GM19395 (cell line): ENCODE results near the gene KLK3.
"Not testable (repeated sequence)": the region's sequence is repeated elsewhere in the genome, so short reads cannot be mapped to it uniquely, and the experiment has no call there.

ENCODE experiments used
- ATAC-seq: cut with Tn5 transposase; IDR thresholded peaks from one replicate; pipeline ENCODE4 v1.9.1; 2021; ENCODE audit warnings: mild to moderate bottlenecking, moderate library complexity; ENCODE audit not compliant: unreplicated experiment

The KLK3 gene

DNA sequence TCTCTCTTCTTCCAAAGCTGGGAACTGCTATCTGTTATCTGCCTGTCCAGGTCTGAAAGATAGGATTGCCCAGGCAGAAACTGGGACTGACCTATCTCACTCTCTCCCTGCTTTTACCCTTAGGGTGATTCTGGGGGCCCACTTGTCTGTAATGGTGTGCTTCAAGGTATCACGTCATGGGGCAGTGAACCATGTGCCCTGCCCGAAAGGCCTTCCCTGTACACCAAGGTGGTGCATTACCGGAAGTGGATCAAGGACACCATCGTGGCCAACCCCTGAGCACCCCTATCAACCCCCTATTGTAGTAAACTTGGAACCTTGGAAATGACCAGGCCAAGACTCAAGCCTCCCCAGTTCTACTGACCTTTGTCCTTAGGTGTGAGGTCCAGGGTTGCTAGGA is 5.1 kb downstream of the KLK3 start:
- no peak for ATAC-seq

DNA sequence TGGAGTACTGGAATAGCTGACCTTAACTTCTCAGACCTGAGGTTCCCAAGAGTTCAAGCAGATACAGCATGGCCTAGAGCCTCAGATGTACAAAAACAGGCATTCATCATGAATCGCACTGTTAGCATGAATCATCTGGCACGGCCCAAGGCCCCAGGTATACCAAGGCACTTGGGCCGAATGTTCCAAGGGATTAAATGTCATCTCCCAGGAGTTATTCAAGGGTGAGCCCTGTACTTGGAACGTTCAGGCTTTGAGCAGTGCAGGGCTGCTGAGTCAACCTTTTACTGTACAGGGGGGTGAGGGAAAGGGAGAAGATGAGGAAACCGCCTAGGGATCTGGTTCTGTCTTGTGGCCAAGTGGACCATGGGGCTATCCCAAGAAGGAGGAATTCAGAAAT is 6.3 kb downstream of the KLK3 start:
- no peak for ATAC-seq

- ATAC-seq, result no peak
Observed at GRCh38 chr19:50861496-50862286, 7.0 kb downstream of the KLK3 start.

DNA sequence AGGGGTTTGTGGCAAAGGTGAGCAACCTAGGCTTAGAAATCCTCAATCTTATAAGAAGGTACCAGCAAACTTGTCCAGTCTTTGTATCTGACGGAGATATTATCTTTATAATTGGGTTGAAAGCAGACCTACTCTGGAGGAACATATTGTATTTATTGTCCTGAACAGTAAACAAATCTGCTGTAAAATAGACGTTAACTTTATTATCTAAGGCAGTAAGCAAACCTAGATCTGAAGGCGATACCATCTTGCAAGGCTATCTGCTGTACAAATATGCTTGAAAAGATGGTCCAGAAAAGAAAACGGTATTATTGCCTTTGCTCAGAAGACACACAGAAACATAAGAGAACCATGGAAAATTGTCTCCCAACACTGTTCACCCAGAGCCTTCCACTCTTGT is 14.8 kb downstream of the KLK3 start:
- no peak for ATAC-seq

DNA sequence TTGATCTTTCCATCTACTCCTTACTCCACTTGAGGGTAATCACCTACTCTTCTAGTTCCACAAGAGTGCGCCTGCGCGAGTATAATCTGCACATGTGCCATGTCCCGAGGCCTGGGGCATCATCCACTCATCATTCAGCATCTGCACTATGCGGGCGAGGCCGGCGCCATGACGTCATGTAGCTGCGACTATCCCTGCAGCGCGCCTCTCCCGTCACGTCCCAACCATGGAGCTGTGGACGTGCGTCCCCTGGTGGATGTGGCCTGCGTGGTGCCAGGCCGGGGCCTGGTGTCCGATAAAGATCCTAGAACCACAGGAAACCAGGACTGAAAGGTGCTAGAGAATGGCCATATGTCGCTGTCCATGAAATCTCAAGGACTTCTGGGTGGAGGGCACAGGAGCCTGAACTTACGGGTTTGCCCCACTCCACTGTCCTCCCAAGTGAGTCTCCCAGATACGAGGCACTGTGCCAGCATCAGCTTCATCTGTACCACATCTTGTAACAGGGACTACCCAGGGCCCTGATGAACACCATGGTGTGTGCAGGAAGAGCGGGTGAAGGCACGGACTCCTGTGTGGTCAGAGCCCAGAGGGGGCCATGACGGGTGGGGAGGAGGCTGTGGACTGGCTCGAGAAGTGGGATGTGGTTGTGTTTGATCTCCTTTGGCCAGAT is 15.8 kb downstream of the KLK3 start:
- ATAC-seq, result no peak

DNA sequence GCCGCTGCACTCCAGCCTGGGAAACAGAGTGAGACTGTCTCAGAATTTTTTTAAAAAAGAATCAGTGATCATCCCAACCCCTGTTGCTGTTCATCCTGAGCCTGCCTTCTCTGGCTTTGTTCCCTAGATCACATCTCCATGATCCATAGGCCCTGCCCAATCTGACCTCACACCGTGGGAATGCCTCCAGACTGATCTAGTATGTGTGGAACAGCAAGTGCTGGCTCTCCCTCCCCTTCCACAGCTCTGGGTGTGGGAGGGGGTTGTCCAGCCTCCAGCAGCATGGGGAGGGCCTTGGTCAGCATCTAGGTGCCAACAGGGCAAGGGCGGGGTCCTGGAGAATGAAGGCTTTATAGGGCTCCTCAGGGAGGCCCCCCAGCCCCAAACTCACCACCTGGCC is 18.3 kb downstream of the KLK3 start, which contains the start of gene KLK2:
Gene KLK2, plus strand, starts transcription at position 384 of the 400 bp plus-strand sequence. CDS start 35 bp downstream, outside the sequence.
- no peak for ATAC-seq

GRCh38 chr19:50874211-50874610 is 19.5 kb downstream of the KLK3 start:
- no peak for ATAC-seq

DNA sequence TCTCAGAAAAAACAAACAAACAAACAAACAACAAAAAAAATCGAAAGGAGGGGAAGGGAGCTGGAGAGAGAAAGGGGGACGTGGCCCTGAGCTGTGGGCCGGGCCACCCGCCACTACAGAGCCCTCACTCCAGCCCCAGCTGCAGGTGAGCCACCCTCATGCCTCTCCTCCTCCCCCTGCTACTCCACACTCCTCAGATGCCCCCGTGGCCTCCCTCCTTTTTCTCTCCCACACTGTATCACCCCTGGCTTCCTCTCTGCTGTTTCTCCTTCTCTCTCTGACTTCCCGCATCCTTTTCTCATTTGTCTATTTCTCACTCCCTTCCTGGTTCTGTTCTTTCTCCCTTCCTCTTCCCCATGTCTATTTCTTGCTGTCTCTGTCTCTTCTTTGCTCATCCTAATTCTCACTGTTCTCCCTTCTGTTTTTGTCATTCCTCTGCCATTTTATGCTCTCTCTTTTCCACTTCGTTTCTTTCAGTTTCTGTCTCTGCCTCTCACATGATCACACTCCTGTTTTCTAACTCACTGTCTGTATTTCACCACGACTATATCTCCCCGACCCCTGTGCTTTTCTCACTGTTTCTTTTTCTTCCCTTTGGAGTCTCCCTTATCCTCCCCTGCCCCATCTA is 21.2 kb downstream of the KLK3 start:
- no peak for ATAC-seq

- ATAC-seq, result no peak
Observed at GRCh38 chr19:50876456-50876855, 21.7 kb downstream of the KLK3 start.

GRCh38 chr19:50877338-50877737 is 22.6 kb downstream of the KLK3 start:
- ATAC-seq, result no peak

- no peak for ATAC-seq
Observed at GRCh38 chr19:50878851-50879250, 24.1 kb downstream of the KLK3 start.

DNA sequence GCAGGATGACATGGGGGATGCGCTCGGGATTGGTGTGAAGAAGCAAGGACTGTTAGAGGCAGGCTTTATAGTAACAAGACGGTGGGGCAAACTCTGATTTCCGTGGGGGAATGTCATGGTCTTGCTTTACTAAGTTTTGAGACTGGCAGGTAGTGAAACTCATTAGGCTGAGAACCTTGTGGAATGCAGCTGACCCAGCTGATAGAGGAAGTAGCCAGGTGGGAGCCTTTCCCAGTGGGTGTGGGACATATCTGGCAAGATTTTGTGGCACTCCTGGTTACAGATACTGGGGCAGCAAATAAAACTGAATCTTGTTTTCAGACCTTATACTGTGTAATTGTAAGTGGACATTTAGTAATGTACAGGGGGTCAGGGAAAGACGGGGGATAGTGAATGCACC is 25.5 kb downstream of the KLK3 start:
- ATAC-seq, result no peak

DNA sequence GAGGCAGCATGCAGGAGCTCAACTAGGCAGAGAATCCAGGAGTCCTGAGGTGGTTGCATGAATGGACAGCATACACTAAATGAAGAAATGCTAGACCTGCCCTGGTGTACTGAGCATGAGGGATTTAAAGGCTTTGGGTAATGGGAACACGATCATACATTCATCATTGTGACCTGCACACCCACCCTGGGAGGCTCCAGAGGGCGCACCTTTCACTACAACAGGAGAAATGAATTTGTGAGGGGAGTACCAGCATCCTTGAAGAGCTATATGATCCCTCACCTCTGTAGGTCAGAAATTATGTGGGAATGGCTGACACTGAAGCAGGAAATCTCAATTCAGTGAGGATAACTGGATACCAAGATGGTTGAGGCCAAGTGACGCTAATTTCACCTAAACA is 27.5 kb downstream of the KLK3 start:
- ATAC-seq, result no peak

GRCh38 chr19:50889638-50890037 is 34.9 kb downstream of the KLK3 start:
- ATAC-seq, result no peak

DNA sequence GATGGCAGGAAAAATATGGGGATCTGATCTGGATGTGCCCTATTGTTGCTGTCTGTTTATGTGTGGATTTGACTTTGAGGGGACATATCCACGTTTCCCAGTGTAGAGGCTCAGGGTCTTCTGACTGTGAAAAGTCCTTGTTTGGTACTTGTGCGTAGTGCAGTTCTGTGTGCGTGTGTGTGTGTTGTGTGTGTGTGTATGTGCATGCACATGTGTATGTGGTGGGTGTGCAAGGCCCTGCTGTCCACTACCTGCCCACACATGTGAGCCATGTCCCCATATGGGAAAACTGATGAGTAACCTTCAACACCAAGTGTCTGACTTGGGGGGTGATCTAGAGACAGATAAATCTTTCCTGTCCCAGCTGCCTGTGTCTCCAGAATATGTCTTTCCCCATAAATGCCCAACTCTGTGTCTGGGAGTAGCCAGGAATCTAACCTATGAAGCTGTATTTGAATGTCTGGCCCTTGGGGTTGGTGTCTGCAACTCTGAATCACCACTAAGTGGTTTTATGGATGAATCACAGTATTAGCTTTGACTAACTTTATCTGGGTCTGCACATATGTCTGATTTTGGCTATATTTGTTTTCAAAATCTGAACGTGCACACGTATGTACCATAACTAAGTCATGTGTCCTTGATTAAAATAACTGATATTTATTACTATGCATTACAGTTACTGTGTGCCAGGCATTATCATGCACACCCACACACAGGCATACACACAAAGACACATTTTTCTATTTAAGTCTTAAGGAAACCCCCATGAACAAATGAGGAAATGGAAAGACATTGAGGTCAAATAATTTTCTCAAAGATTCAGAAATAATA is 35.9 kb downstream of the KLK3 start:
- ATAC-seq, result no peak

GRCh38 chr19:50891253-50891625 is 36.5 kb downstream of the KLK3 start:
- no peak for ATAC-seq

- ATAC-seq, result no peak
Observed at GRCh38 chr19:50893047-50893736, 38.5 kb downstream of the KLK3 start.

- no peak for ATAC-seq
Observed at GRCh38 chr19:50894478-50895356, 40.0 kb downstream of the KLK3 start.

- not testable (repeated sequence) for ATAC-seq
Observed at GRCh38 chr19:50896089-50896590, 41.4 kb downstream of the KLK3 start.
